ENCODE results near the gene PDE3A.

DNA sequence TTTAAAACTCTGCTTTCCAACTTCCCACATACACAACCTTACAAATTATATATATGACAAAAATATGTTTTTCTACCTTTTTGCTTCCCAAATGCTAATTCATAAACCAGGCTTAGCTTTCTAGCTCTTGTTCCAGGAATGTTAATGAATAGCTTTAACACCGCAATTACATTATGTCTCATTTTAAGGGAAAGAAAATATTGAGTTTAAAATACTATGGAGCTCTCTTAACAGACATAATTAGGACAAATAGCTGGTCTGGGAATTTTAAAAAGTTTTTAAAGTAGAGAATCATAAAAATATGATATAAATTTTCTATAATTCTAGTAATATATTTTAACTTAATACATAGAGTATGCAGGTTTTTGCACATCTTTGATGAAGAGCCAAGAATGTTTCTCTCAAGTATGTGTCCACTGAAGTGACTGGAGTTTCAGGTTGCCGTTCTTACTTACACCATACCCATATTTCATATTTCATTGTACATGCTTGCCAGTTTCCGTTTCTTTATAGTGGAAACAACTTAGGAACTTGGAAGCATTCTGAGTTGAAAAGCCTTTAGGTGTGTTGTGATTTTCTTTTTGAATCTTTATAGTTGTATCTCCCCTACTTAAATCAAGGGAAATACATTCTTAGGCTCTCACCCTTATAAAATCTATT, 236.2 kb downstream of the PDE3A start:
- TF ChIP-seq POLR2AphosphoS5 (IDR thresholded peaks at IDR 0.05) (no peak), POLR2A (IDR thresholded peaks at IDR 0.05) (no peak), CTCF (IDR thresholded peaks at IDR 0.05) (no peak)

Data from breast epithelium (tissue), 3 donors.